ENCODE data around the gene APOBEC3G. TPM values are rescaled to one million over a fixed set of nuclear protein-coding genes. Genes with fewer than 3 reads are reported as not detected.

The APOBEC3G gene
- polyA plus RNA-seq, 3 donors = 33.3 to 73.6 (median 64.5) TPM

DNA sequence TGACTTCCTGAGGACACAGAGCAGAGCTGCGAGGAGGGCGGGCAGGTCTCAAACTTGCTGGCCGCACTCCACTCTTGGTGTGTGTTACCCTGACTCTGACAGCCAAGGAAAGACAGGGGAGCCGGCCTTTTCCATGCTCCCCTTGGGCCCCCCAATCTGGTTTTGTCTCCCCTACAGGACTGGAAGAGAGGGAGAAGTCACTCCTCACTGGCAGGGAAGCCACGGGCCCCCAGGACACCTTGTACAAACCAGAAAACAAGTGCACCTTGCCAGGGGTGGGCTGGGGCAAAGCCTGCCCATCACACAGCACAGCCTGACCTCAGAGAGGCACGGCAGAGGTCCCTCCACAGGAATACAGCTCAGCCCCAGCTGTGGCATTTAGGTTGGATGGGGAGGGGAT lies 55.2 kb downstream of the APOBEC3G start:
- H3K36me3 Mint-ChIP-seq = peaks cover 7 to 13% of the 10 kb centered on the region in 2 donors
- no peaks in the 10 kb centered on the region for H3K27me3 ChIP-seq (ENCODE audit: control insufficient read depth in 2 of 2, insufficient read depth in 2 of 2, low read length in 2 of 2)
- no peak overlapping the region for H3K4me3 ChIP-seq (replicated peaks in 1 of 3; ENCODE audit: low read depth in 2 of 3, low read length in 3 of 3)
- peaks cover 8% of the 10 kb centered on the region for H3K4me1 Mint-ChIP-seq
- H2AFZ ChIP-seq (ENCODE audit: insufficient read depth, low read depth, low read length, poor library complexity, severe bottlenecking) = no peak overlapping the region
- H3K4me3 Mint-ChIP-seq = no peak overlapping the region
- no peaks in the 10 kb centered on the region for H4K20me1 ChIP-seq (ENCODE audit: insufficient read depth, low read length)
- no peaks in the 10 kb centered on the region for H3K79me2 ChIP-seq (ENCODE audit: insufficient read depth, low read length)
- no peak overlapping the region for H3K9ac ChIP-seq (ENCODE audit: insufficient read depth, low read length, poor library complexity, severe bottlenecking)
- no peak overlapping the region for H3K27ac ChIP-seq (ENCODE audit: low read depth in 1 of 2, low read length in 2 of 2)
- no peaks in the 10 kb centered on the region for H3K36me3 ChIP-seq (replicated peaks in 1 of 2; ENCODE audit: control insufficient read depth in 1 of 2, insufficient read depth in 2 of 2, low read length in 2 of 2)
- H3K4me1 ChIP-seq (ENCODE audit: control insufficient read depth in 1 of 2, insufficient read depth in 2 of 2, low read length in 2 of 2) = peaks cover 9 to 12% of the 10 kb centered on the region in 2 donors
- intact Hi-C loops (cut with micrococcal nuclease) = no loop called here
- no peaks in the 10 kb centered on the region for H3K9me3 ChIP-seq (replicated peaks in 1 of 2; ENCODE audit: control insufficient read depth in 1 of 2, insufficient read depth in 1 of 2, low read length in 2 of 2)
- H3K9me3 Mint-ChIP-seq = peaks cover 0 to 2% (median 0%) of the 10 kb centered on the region in 7 donors
- H3K27ac Mint-ChIP-seq = no peak overlapping the region
- TF ChIP-seq, protein P1, sequence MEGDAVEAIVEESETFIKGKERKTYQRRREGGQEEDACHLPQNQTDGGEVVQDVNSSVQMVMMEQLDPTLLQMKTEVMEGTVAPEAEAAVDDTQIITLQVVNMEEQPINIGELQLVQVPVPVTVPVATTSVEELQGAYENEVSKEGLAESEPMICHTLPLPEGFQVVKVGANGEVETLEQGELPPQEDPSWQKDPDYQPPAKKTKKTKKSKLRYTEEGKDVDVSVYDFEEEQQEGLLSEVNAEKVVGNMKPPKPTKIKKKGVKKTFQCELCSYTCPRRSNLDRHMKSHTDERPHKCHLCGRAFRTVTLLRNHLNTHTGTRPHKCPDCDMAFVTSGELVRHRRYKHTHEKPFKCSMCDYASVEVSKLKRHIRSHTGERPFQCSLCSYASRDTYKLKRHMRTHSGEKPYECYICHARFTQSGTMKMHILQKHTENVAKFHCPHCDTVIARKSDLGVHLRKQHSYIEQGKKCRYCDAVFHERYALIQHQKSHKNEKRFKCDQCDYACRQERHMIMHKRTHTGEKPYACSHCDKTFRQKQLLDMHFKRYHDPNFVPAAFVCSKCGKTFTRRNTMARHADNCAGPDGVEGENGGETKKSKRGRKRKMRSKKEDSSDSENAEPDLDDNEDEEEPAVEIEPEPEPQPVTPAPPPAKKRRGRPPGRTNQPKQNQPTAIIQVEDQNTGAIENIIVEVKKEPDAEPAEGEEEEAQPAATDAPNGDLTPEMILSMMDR (IDR thresholded peaks at IDR 0.05) = no peak
- WGBS (ENCODE audit: insufficient coverage) = 100% methylated on average over 2 of the region's 6 CpGs
- H3K4me2 ChIP-seq (replicated peaks; ENCODE audit: extremely low read depth, low read length, poor library complexity, severe bottlenecking) = no peak overlapping the region
- H3K27me3 Mint-ChIP-seq (ENCODE audit: low read depth in 3 of 3) = peaks cover 0 to 7% (median 3%) of the 10 kb centered on the region in 3 donors
- DNase-seq = no peak

GRCh38 chr22:39132871-39133524 lies 55.9 kb downstream of the APOBEC3G start:
- H3K9me3 Mint-ChIP-seq = peaks cover 0 to 2% (median 0%) of the 10 kb centered on the region in 7 donors
- peaks cover 9 to 12% of the 10 kb centered on the region in 2 donors for H3K4me1 ChIP-seq (ENCODE audit: control insufficient read depth in 1 of 2, insufficient read depth in 2 of 2, low read length in 2 of 2)
- H3K4me2 ChIP-seq (replicated peaks; ENCODE audit: extremely low read depth, low read length, poor library complexity, severe bottlenecking) = no peak overlapping the region
- peak in 1 of 3 donors; percentile 2 for DNase-seq
- peaks cover 1 to 7% (median 3%) of the 10 kb centered on the region in 3 donors for H3K27me3 Mint-ChIP-seq (ENCODE audit: low read depth in 3 of 3)
- H3K9me3 ChIP-seq (replicated peaks in 1 of 2; ENCODE audit: control insufficient read depth in 1 of 2, insufficient read depth in 1 of 2, low read length in 2 of 2) = no peaks in the 10 kb centered on the region
- H3K27ac ChIP-seq (ENCODE audit: low read depth in 1 of 2, low read length in 2 of 2) = no peak overlapping the region
- no peaks in the 10 kb centered on the region for H4K20me1 ChIP-seq (ENCODE audit: insufficient read depth, low read length)
- no peaks in the 10 kb centered on the region for H3K36me3 ChIP-seq (replicated peaks in 1 of 2; ENCODE audit: control insufficient read depth in 1 of 2, insufficient read depth in 2 of 2, low read length in 2 of 2)
- H3K4me3 ChIP-seq (replicated peaks in 1 of 3; ENCODE audit: low read depth in 2 of 3, low read length in 3 of 3) = no peak overlapping the region
- peak overlapping the region in 1 of 7 donors; percentile 38 for H3K27ac Mint-ChIP-seq
- H3K4me1 Mint-ChIP-seq = peaks cover 8% of the 10 kb centered on the region
- no peak overlapping the region for H3K4me3 Mint-ChIP-seq
- no peaks in the 10 kb centered on the region for H3K27me3 ChIP-seq (ENCODE audit: control insufficient read depth in 2 of 2, insufficient read depth in 2 of 2, low read length in 2 of 2)
- WGBS (ENCODE audit: insufficient coverage) = 96% methylated on average over 15 of the region's 22 CpGs
- no peak overlapping the region for H3K9ac ChIP-seq (ENCODE audit: insufficient read depth, low read length, poor library complexity, severe bottlenecking)
- TF ChIP-seq, protein P1 (IDR thresholded peaks at IDR 0.05) = no peak
- peaks cover 7 to 13% of the 10 kb centered on the region in 2 donors for H3K36me3 Mint-ChIP-seq
- H3K79me2 ChIP-seq (ENCODE audit: insufficient read depth, low read length) = no peaks in the 10 kb centered on the region
- intact Hi-C loops (cut with micrococcal nuclease) = no loop called here
- H2AFZ ChIP-seq (ENCODE audit: insufficient read depth, low read depth, low read length, poor library complexity, severe bottlenecking) = no peak overlapping the region
